ENCODE measurements around the gene NATD1. TPM values are rescaled to one million over a fixed set of nuclear protein-coding genes. Genes with fewer than 3 reads are reported as not detected.
A peak's percentile ranks its signal among the peaks of the same experiment; 100 is the strongest.

The NATD1 gene
- total and polyA plus RNA-seq, 9 of the 15 experiments (the other 6 are each of a cell fraction or from before 2014, with no cell fraction given) = 0.24 to 5.4 (median 1.6) TPM

GRCh38 chr17:21298983-21299519 is 45.8 kb upstream of the NATD1 start:
- no peak for TF ChIP-seq SRSF1 (IDR thresholded peaks at IDR 0.05; ENCODE audit: low read depth, low read length)
- TF ChIP-seq ZNF263 (CRISPR knock-in tag; IDR thresholded peaks at IDR 0.05; ENCODE audit: borderline replicate concordance) = no peak
- TF ChIP-seq NFATC3 (IDR thresholded peaks at IDR 0.05) = no peak
- TF ChIP-seq NCOA4 (IDR thresholded peaks at IDR 0.05; ENCODE audit: partially characterized antibody) = no peak
- TF ChIP-seq GATA2 (CRISPR knock-in tag; IDR thresholded peaks at IDR 0.05) = no peak
- no peak for TF ChIP-seq PML (IDR thresholded peaks at IDR 0.05; ENCODE audit: low read length)
- TF ChIP-seq THRB (CRISPR knock-in tag; conservative IDR thresholded peaks at IDR 0.05) = no peak
- no peak for TF ChIP-seq FOSL1 (tag; conservative IDR thresholded peaks at IDR 0.05)
- no peak for TF ChIP-seq STAT5B (CRISPR knock-in tag; IDR thresholded peaks at IDR 0.05)
- no peak for TF ChIP-seq PPARD (CRISPR knock-in tag; IDR thresholded peaks at IDR 0.05)

More at GRCh38 chr17:21298983-21299519, 45.8 kb upstream of the NATD1 start:
- intact Hi-C loops (cut with micrococcal nuclease) = no loop called here
- DNase-seq (ENCODE audit: extremely low read depth in 1 of 4, low spot score in 3 of 4) (peak in 1 of 4 experiments; percentile 8), ATAC-seq (no peak), FAIRE-seq (no peak)
- Histone ChIP-seq H3K79me2 (ENCODE audit: control insufficient read depth, insufficient read depth, low read length) (no peaks in the 10 kb centered on the region), H3K27ac (ENCODE audit: extremely low read depth, low read depth, low read length) (no peak overlapping the region), H3K4me2 (ENCODE audit: insufficient read depth, low read length) (no peak overlapping the region), H3K27me3 (ENCODE audit: control insufficient read depth in 2 of 2, insufficient read depth in 2 of 2, low read length in 2 of 2) (no peaks in the 10 kb centered on the region), H3K36me3 (ENCODE audit: control insufficient read depth, insufficient read depth, low read length) (peaks cover 16% of the 10 kb centered on the region; the same call in 2 of the 3 replicates), H3K9me3 (replicated peaks; ENCODE audit: control insufficient read depth, insufficient read depth, low read depth, low read length) (no peaks in the 10 kb centered on the region), H3K4me3 (no peak overlapping the region), H3K9ac (ENCODE audit: insufficient read depth in 1 of 2, low read depth in 2 of 2, low read length in 2 of 2) (no peak overlapping the region), H4K20me1 (replicated peaks; ENCODE audit: control insufficient read depth, insufficient read depth, low read length) (peaks cover 14% of the 10 kb centered on the region; the same call in 1 of the 2 replicates), H3K9me1 (ENCODE audit: control insufficient read depth, insufficient read depth, low read length) (peaks cover 3% of the 10 kb centered on the region), H2AFZ (ENCODE audit: low read depth, low read length) (no peak overlapping the region), H3K4me1 (replicated peaks in 1 of 2; ENCODE audit: control insufficient read depth in 2 of 2, insufficient read depth in 2 of 2, low read length in 2 of 2) (peaks cover 4 to 43% of the 10 kb centered on the region in 2 experiments; a peak in 4 of 5 replicates)
- in situ Hi-C loops (cut with MboI) = loop anchor here (10.0 to 25.0 kb wide), 2 partner anchors 763 to 1086 kb away; no protein-coding TSS in a partner anchor
- ChIA-PET CTCF (ENCODE audit: low intra/inter-chr PET ratio) (no interaction called here), POLR2A (interaction anchor here (0.8 kb wide), 1 partner anchor 11 kb away, joined by 3 read pairs; no protein-coding TSS in a partner anchor)
- no TSS peak for BruUV-seq (replicated peaks)
- WGBS (ENCODE audit: insufficient coverage, low coverage, missing lambda C conversion rate) = 45% methylated on average over 12 of the region's 13 CpGs

Measured in K562 (cell line).